ENCODE results near the gene PRMT3.

DNA sequence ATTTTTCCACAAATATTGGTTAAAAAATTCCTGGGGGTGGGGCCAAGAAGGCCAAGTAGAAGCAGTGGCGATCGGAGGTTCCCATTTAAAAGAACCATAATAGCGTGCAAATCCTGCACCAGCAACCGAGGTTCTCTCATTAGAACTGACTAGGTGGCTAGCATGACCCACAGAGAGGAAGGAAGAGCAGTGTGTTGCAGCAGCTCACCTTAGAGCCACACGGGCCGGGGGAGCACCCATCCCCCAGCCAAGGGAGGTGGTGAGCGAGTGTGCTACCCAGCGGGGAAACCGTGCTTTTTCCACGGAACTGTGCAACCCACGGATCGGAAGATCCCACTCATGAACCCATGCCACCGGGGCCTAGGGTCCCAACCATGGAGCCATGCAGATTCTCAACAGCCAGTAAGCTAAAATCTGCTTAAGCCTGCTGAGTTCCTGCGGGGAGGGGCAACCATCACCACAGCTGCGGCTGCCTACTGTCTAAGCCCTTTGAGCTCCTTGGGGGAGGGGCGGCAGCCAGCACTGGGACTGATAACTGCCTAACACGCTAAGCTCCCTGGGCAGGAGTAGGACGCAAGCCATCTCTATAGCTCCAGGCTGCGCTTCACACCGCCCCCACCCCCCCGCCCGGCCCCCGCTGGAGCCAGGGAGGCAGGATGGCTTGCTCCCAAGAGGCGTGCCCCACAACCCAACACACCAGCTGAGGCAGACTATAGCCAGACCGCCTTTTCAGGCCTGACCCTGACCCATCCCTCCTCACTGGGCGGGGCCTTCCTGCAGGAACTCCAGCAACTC lies 45.0 kb upstream of the PRMT3 start:
- TF ChIP-seq, protein P1, sequence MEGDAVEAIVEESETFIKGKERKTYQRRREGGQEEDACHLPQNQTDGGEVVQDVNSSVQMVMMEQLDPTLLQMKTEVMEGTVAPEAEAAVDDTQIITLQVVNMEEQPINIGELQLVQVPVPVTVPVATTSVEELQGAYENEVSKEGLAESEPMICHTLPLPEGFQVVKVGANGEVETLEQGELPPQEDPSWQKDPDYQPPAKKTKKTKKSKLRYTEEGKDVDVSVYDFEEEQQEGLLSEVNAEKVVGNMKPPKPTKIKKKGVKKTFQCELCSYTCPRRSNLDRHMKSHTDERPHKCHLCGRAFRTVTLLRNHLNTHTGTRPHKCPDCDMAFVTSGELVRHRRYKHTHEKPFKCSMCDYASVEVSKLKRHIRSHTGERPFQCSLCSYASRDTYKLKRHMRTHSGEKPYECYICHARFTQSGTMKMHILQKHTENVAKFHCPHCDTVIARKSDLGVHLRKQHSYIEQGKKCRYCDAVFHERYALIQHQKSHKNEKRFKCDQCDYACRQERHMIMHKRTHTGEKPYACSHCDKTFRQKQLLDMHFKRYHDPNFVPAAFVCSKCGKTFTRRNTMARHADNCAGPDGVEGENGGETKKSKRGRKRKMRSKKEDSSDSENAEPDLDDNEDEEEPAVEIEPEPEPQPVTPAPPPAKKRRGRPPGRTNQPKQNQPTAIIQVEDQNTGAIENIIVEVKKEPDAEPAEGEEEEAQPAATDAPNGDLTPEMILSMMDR (IDR thresholded peaks at IDR 0.05) = no peak
- TF ChIP-seq POLR2A (IDR thresholded peaks at IDR 0.05) = no peak
